Renal pelvis (tissue), 4 donors: ENCODE data around the gene LRRC10. TPM values are rescaled to one million over a fixed set of nuclear protein-coding genes. Genes with fewer than 3 reads are reported as not detected.
"Not testable (repeated sequence)": the region's sequence is repeated elsewhere in the genome, so short reads cannot be mapped to it uniquely, and the experiment has no call there.

Experiments used
- DNase-seq: peaks from one replicate; pipeline ENCODE4 v3.0.0-alpha.2; 2013
- polyA plus RNA-seq, 3 donors: library from polyadenylated mRNA; unstranded; fragments of 120-200 nt; gene quantifications; one replicate each; pipeline ENCODE4 v1.2.1, GENCODE V29; 2013; ENCODE audit not compliant: insufficient read length in 3 of 3

Gene LRRC10
- polyA plus RNA-seq, 3 donors, result 0.09 TPM; not detected in 2

DNA sequence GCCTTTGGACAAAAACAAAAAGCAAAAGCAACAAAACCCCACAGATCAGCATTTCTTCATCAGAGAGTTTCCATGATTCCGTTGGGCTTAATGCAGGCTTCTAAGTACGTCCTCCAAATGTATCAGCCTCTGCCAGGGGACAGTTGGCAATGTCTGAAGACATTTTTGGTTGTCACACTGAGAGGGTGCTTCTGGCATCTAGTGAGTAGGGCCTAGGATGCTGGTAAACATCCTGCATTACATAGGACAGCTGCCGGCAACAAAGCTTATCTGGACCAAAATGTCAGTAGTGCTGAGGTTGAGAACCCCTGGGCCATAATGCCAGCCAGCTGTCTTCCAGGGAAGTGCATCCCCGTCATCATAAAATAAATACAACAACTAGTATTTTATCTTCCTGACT lies 9.4 kb upstream of the LRRC10 start:
- no peak for DNase-seq

GRCh38 chr12:69619050-69619449 lies 8.3 kb upstream of the LRRC10 start:
- DNase-seq, result no peak

GRCh38 chr12:69616025-69616424 lies 5.3 kb upstream of the LRRC10 start:
- no peak for DNase-seq

DNA sequence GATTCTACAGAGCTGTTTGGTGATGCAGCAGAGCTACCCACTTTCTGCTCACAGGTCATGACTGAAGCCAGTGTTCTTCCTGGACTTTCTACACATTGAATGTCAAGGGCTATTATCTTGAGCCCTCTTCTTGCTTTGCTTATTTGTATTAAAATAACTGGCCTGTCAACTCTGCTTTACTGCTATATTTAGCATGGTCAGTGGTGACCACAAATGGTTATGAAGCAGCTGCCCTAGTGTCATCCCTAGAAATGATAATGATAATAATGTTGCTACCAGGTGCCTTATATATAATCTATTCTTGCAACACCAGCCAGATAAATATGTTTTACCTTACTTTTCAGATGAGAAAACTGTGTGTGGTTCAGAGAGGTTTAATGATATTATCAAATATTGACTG lies 2.6 kb upstream of the LRRC10 start:
- no peak for DNase-seq

- DNase-seq, result no peak
Observed at GRCh38 chr12:69610126-69610525, 581 bp downstream of the LRRC10 start.

- no peak for DNase-seq
Observed at GRCh38 chr12:69608114-69608513, 2.6 kb downstream of the LRRC10 start.

- not testable (repeated sequence) for DNase-seq
Observed at GRCh38 chr12:69604275-69604674, 6.4 kb downstream of the LRRC10 start.

GRCh38 chr12:69603556-69603955 lies 7.2 kb downstream of the LRRC10 start:
- DNase-seq, result not testable (repeated sequence)

GRCh38 chr12:69602954-69603353 lies 7.8 kb downstream of the LRRC10 start:
- DNase-seq, result no peak

GRCh38 chr12:69601962-69602685 lies 8.6 kb downstream of the LRRC10 start:
- no peak for DNase-seq

DNA sequence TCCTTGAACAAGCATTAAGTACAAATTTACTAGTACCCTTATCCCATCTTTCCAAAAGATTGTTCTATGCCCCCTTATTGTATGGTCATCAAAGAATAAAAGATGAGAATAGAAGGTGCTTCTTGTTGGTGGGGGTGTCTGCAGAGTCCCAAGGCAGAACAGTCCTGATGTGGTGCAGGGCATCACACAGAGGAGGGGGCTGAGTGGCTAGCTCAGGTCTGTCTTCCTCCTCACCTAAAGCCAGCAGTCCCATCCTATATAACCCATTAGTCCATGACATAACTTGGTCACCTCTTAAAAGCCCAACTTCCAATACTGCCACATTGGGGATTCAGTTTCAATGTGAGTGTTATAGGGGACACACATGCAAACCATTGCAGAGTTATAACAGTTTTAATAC lies 9.9 kb downstream of the LRRC10 start:
- no peak for DNase-seq

- no peak for DNase-seq
Observed at GRCh38 chr12:69598174-69598753, 12.4 kb downstream of the LRRC10 start.

DNA sequence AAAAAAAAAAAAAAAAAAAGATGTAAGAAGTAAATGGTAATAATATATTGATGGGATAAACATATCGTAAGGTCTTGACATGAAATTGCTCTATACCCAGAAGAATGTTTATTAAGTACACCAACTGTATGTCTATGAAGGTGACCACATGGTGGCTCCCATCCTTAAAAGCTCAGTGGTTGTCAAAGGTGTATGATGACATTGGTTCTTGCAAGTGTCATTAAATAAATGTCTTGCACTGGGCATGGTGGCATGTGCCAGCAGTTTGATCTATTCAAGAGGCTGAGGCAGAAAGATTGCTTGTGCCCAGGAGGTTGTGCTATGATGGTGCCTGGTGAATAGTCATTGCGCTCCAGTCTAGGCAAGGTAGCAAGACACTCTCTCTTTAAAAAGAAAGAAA lies 15.0 kb downstream of the LRRC10 start:
- DNase-seq, result no peak

- no peak for DNase-seq
Observed at GRCh38 chr12:69589082-69589481, 21.6 kb downstream of the LRRC10 start.

DNA sequence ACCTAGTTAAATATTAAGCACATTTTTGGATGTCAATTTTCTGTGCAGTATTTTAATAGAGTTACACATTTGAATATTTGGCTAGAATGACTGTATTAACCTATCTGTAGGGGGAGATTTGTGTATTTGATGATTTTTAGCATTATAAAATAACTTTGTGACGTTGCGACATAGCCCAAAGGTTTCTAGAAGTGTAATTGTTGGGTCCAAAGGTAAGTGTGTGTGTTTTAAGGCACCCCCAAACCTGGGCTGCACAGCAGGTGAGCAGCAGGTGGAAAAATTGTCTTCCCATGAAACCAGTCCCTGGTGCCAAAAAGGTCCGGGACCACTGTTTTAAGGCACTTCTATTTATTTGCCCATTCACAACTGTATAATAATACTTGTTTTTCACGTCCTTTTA lies 22.2 kb downstream of the LRRC10 start:
- no peak for DNase-seq

DNA sequence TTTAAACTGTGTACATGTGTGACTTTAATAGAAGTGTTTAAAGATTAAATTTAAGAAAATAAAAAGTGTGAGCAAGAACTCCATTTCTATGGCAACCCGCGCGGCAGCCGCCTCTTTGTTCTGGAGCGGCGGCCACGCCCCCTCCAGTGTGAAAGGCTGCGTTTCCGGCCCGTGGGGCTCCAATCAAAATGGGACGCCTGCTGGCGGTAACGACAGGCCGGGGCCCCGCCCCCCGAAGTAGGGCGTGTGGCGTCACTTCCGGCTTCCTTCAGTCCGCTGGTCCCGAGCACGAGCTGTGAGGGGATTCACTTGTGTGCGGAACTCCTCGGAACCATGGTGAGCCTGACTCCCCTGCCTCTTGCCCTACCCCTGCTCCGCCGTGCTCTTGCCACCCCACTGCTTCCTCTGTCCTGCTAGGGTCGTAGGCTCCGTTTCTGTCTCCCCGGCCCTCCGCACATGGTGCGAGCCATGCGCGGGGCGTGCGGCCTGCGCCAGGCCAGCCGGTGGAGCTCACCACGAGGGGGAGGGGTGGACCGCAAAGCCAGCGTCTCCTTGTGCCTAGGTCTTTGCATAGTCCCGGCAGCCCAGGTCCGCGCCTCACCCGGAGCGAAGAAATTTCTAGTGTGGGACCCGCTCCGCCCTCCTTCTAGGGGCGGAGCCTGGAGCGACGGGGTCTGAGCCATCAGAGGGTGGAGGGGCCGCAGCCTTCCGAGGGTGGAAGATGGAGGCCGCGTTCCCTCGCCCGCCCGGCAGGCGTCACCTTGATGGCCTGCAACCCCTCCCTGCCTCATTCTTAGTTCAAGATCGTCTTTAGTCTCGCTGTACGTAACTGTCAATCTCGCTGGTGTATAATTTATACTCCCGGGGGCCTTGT lies 25.3 kb downstream of the LRRC10 start, which contains the start of gene CCT2:
Gene CCT2 (plus strand): TSS at position 271 of the 874 bp plus-strand sequence. CDS start 63 bp downstream, at position 334.
- peak; percentile 95 for DNase-seq

DNA sequence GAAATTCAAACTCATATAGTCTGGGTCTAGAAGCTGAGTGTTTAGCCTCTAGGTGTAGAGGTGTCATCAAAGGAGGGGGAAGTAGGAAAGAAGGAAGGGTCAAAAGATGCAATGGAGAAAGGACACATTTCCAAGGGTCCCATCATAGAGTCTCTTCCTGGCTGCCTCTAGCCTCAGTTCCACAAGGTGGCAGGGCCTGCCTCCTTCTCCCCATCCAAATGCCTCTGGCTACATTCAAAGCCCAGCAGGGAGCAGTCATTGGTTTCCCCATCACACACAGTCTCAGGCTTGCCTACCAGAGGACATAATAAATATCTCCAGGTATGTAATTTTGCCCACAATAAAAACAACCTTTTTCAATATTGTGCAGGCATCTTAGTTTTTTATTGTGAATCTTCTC lies 27.5 kb downstream of the LRRC10 start:
- no peak for DNase-seq

GRCh38 chr12:69580074-69580473 lies 30.6 kb downstream of the LRRC10 start:
- DNase-seq, result no peak

DNA sequence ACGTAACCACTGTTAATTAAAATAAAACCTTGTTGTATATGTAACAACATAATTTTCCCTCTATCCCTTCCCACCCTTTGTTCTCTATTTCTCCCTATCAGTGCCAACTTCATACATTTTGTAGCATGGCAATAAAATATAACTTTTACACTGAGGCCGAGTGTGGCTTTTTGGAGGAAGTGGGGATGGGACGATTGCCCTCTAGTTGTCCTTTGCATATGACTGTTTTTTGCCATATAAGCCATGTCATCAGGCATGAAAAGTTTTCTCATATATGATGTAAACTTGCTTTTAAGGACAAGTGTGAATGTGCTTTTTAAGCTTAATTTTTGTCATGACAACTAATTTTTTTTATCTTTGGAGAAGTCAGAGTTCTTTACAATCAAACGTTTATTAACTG lies 31.7 kb downstream of the LRRC10 start:
- no peak for DNase-seq

DNA sequence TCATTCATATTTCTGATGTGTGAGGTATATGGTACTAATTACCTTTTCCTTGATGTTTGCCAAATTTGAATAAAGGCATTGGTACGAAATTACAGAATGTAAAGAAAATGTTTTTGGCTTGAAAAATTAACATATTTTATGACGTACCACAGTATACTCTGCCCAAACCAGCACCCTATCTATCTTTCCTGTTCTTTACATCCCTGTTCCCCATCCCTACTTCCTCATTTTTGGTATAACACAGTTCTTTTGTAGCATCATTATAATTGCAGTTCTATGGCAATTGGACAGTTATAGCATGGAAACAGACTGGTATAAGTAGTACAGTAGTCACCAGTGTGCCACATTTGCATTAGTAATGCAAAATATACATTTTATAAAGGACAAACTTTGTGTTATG lies 32.4 kb downstream of the LRRC10 start:
- no peak for DNase-seq

DNA sequence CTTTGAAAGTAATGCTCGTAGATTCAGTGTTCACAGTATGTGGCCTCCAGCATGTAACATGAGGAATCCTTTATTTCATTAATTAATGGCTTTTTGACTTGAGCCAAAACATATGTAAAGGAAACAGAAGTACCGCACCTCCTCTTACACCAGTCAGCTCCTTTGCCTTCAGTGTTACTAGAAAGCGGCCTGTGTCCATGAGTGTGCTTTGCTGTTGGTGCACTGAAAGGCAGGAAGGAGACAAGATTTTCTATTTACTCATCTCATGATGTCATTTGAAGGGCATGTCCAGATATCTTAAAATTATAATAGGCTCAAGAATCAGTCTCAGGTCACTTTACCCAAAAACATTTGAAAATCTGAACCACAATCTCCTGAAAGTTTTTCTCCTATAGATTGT lies 35.4 kb downstream of the LRRC10 start:
- no peak for DNase-seq

GRCh38 chr12:69570545-69571399 lies 39.9 kb downstream of the LRRC10 start:
- DNase-seq, result peak; percentile 49
